H4 (cell line): ENCODE data around the gene GPR132. TPM values are rescaled to one million over a fixed set of nuclear protein-coding genes. Genes with fewer than 3 reads are reported as not detected.
"Not testable (repeated sequence)": the region's sequence is repeated elsewhere in the genome, so short reads cannot be mapped to it uniquely, and the experiment has no call there.

Experiments
- DNase-seq: peaks from one replicate; pipeline ENCODE4 v3.0.0-alpha.2; 2015; ENCODE audit warnings: low spot score
- total RNA-seq: library from RNA; depleted of rRNA; stranded (reverse); fragments of >200 nt; shearing (Covaris generic); gene quantifications from 2 replicates; pipeline ENCODE4 v1.2.3, GENCODE V29; 2014

The GPR132 gene
- total RNA-seq, 1 experiment from 2014 or later, result 0.10 TPM

DNA sequence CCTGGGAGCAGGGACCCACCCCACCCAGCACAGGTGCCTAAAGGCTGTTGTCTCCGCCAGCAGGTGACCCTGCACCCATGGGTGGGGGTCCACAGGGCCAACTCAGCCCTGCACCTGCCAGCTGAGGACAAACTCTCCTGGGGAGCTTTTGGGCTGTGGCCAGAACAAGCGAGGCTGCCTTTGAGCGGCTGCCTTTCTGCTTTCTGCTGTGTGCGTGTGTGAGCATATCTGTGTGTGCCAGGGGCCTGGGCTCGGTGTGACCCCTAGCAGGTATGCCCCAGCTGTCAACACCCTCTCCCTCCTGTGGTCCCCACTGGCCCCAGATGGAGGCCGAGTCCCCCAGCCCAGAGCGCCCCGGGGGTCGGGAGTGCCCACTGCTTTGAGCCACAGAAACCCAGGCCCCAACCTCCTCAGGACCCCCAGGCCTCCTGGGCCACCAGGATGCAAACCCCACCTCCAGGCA, 25.9 kb upstream of the GPR132 start:
- DNase-seq, result no peak

GRCh38 chr14:105090493-105091053, 25.3 kb upstream of the GPR132 start:
- peak; percentile 74 for DNase-seq

DNA sequence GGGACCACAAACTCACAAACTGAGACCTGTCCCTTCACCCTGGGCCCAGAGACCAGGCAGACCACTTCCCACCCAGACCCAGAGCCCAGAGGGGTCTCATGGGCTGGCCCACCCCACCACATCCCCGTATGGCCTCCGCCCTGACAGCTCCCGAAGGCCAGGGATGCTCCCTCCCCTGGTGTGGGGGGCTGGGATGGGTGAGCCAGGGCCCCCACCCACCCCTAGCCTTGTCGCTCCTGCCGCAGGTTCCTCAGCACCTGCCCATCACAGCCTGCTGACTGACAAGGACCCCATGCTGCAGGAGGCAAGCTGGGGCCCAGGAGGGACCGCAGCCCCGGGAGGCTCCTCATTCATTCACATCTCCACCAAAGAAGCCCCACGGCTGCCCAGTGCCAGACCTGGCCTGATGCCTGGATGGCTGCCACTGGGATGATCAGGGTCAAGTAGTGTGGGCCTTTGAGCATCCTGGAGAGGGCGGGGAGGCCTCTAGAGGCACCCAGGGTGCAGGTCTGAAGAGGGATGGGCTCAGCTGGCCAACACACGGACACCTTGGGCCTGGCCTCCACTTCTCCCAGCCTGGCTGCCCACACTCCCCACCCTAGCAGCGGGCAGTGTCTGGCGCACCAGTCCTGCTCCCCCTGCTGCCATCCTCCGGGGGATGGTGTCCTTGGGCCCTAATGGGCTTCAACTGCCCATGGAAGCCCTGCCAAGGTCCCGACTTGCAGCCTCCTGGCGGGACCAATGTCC, 24.7 kb upstream of the GPR132 start:
- no peak for DNase-seq

- DNase-seq, result no peak
Observed at GRCh38 chr14:105088812-105089745, 23.8 kb upstream of the GPR132 start.

- no peak for DNase-seq
Observed at GRCh38 chr14:105087963-105088811, 23.0 kb upstream of the GPR132 start.

DNA sequence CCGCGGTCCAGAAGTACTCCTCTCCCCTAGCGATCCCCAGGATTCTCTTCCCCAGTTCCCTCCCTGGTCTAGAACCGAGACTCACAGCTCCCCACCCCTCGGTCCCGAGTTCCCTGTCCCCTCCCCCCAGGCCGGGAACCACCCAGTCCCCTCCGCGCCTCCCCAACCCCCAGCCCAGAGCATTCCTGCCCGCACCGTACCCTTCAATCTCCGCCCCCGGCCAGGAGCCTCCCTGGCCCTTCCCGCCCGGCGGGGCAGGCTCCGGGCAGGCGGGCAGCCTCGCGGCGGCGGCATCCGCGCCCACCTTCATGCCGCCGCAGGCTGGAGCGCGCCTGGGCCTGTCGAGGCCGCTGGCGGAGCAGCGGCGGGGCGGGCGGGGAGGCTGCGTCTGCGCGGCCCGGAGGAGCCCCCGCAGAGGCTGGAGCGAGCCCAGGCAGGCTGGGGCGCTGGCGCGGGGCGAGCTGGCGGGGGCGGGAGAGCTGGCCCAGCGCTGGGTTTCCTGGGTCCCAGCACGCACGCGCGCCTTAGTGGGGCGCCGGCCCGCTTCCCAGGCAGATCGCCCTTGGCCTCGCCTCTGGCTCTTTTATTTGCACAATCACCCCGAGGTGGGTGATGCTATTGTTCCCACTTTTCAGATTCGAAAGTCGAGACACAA, 22.2 kb upstream of the GPR132 start:
- no peak for DNase-seq

DNA sequence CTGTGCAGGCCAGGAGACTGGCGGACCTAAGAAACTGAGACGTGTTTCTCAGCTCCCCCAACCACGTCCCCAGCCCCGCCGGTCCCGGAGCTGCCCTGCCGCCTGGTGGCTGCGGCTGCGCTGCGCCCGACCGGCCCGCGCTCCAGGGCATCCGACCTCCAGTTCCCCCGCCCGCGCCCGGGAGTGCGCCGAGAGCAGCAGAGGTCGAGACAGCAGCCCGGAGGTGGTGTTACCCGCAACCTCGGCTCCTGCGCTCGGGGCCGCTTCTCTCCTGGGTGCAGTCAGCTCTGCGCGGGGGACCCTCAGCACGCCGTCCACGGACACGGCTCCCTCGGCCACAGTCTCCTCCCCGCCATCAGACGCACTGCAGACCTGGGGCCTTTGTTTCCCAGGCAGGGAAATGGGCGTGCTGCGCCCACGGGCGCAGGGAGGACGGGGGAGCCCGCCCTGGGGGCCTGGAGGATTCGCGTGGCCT, 21.6 kb upstream of the GPR132 start:
- DNase-seq, result peak; percentile 58

DNA sequence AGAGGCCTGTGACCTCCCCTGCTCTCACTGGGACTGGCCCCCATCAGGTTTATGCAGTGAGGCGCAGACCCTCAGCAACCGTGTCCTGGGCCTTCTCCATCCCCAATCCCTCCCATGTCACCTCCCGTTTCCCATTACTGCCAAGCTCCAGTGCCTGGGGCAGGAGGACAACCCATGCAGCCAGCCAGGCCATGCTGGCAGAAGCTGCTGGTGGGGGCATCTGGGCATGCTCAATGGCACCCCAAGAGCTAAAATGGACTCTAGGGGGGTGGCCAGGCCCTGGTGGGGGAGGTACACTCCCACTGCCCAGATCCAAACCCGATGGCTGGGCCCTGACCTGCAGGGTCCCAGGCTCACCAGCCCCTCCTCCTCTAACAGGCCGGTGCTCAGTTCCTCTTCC, 20.5 kb upstream of the GPR132 start:
- DNase-seq, result no peak

DNA sequence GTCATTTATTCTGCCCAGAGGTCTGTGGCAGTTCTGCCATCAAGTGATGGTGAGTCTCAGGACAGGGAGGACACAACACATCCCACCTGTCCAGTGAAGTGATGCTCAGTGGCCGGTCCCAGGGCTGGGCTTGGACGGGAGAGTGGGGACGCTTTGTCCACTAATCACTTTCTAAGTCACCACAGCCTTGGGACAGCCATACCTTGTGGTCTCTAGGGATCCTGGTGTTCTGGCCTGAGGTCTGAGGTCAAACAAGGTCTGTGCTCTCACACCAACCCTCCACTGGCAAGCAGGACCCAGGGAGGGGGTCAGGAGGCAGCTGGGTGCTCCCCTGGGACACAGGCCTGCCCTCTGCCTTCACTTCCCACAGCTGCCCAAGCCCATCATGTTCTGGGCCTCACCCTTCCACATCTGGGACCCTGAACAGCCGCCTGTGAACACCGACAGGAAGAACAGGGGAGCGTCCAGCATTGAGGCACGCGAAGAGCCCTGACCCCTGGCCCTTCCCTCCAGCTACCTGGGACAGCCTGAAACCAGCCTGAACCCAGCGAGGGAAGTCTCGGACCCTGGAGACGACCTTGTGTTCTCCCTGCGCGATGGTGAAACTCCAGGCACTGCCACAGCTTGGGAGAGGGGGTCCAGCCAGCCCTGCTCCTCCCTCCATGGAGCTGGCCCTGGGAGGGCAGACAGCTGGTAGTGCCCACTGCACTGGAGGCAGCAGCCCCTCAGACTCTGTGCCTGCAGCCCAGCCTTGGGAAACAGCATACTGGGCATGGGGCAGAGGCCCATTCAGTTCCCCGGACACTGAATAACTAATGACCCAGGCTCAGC, 19.7 kb upstream of the GPR132 start:
- no peak for DNase-seq

- no peak for DNase-seq
Observed at GRCh38 chr14:105083926-105084685, 18.9 kb upstream of the GPR132 start.

DNA sequence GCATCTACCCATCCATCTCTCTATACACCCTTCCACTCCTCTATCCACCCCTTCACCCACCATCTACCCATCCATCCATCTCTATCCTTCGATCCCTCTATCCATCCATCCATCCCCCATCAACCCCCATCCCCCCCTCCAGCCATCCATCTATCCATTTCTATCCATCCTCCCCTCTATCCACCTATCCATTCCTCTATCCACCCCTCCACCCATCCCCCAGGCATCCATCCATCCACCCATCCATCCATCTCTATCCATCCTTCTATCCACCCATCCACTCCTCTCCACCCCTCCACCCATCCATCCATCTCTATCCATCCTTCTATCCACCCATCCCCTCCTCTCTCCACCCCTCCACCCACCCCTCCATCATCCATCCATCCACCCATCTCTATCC, 17.5 kb upstream of the GPR132 start:
- DNase-seq, result no peak

- not testable (repeated sequence) for DNase-seq
Observed at GRCh38 chr14:105081473-105081872, 16.2 kb upstream of the GPR132 start.

GRCh38 chr14:105080161-105080560, 14.9 kb upstream of the GPR132 start:
- no peak for DNase-seq

DNA sequence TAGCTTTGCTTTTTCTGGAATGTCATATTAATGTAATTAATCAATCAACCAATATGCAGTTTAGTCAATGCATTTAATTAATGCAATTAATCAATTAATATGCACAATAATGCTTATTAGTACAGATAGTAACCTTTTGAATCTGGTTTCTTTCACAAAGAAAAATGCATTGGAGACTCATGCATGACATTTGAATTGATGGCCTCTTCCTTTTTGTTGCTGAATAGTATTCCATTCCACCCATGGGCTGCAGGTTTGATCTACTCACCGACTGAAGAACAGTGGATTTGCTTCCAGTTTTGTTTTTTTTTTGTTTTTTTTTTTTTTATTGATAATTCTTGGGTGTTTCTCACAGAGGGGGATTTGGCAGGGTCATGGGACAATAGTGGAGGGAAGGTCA, 13.1 kb upstream of the GPR132 start:
- no peak for DNase-seq

- DNase-seq, result no peak
Observed at GRCh38 chr14:105077649-105077995, 12.4 kb upstream of the GPR132 start.

DNA sequence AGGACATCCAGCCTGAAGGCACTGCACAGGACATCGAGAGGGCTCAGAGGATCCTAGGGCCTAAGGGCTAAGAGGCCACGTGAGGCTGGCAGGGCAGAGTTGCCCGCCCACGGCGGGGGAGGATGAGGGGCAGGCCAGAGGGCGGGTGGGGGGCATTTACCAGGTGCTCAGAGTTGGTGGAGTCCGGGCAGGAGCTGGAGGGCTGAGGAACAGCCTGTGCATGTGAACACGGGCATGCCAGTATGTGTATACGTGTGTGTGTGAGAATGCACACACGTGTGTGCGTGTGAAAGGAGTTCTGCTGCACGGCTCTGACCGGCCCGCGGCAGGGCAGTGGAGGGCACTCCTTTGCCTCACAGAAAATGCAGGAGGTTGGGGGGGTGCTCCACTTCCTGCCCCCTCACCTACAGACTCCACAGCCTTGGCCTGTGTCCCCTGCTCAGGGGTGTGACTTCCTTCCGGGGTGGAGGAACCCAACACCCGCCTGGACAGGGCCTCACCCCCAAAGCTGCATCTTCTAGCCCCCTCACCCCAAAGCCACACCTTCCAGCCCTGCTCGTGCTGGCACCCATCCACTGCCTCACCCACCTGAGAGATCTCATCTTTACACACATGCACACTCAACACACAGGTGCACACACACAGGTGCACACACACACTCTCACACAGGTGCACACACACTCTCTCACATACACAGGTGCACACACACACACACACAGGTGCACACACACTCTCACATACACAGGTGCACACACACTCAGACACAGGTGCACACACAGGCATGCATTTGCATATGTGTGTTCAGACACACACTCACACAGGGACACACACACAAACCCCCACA, 11.8 kb upstream of the GPR132 start:
- DNase-seq, result no peak

GRCh38 chr14:105076296-105076804, 11.1 kb upstream of the GPR132 start:
- no peak for DNase-seq
